Activated T-cell treated with anti-CD3 and anti-CD28 coated beads, Interleukin-2, amount 50 U/mL, for 4 hours (primary cell): ENCODE data around the gene ETV1. TPM values are rescaled to one million over a fixed set of nuclear protein-coding genes. Genes with fewer than 3 reads are reported as not detected.

Experiments
- ATAC-seq, 2 donors: fragments of 200-7000 bp; cut with Tn5 transposase; one replicate each; pipeline ENCODE4 v1.10.0; 2021
- DNase-seq: peaks from one replicate; pipeline ENCODE4 v3.0.0-alpha.2; 2020
- H3K27me3 Mint-ChIP-seq: one replicate; pipeline ENCODE4 v1.8.0; 2021; ENCODE audit warnings: low read depth, mixed read lengths
- H3K36me3 Mint-ChIP-seq: one replicate; pipeline ENCODE4 v1.8.0; 2022; ENCODE audit warnings: mixed read lengths; ENCODE audit not compliant: insufficient read depth
- H3K4me1 Mint-ChIP-seq: one replicate; pipeline ENCODE4 v1.8.0; 2021; ENCODE audit warnings: low read depth, mixed read lengths
- H3K4me3 Mint-ChIP-seq: one replicate; pipeline ENCODE4 v1.8.0; 2021; ENCODE audit warnings: mild to moderate bottlenecking, moderate library complexity, mixed read lengths
- H3K9me3 Mint-ChIP-seq: one replicate; pipeline ENCODE4 v1.8.0; 2021; ENCODE audit warnings: mixed read lengths
- total RNA-seq, 3 donors: library from RNA; stranded (reverse); gene quantifications; one replicate each; pipeline ENCODE4 v1.2.1, GENCODE V29; 2021

Gene ETV1
- total RNA-seq: under 1 TPM in 2 of 3 donors, not detected in 1; 0.11 to 0.16 TPM

DNA sequence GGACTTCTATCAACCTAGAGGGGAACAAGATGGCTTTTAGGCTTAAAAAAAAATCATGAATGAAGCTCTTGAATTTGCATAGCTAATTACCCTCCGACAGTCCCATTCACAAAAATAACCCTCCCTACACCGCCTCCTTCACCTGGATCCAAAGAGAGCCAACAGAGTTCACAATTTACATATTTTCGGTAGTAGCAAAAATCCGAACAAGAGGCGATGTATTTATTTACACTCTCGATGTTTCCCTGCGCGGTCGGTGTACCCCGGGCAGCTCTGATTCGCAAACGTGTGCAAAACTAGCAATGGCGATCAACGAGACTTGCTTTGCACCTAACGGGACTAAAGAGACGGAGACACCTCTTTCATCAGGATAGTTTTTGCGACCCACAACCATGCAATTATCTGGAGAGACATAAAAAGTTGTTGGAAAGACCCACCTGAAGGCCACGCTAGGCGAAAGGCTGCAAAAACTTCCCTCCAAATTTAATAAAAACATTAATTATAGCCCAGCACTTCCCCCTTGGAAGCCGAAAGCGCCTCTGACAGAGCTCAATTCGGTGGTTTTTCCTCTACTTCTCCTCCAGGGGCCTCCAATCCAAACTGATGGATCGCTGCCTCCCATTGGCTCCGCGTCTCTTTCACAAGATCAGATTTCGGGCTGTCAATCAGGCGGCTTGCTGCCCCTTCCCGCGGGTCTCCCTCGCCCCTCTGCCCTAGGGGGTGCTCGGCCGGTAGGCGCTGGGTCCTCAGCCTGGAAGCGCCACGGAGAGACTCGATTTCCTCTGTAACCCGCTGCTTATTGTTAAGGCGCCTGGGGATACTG, at the start of gene ETV1:
Gene ETV1 (minus strand): TSS at position 541 of the 823 bp plus-strand sequence. CDS start 614 bp downstream, outside the sequence.
- H3K9me3 Mint-ChIP-seq: no peaks in the 10 kb centered on the region
- DNase-seq (no peak), ATAC-seq (no peak)
- H3K36me3 Mint-ChIP-seq: no peaks in the 10 kb centered on the region
- H3K4me1 Mint-ChIP-seq: no peaks in the 10 kb centered on the region
- H3K27me3 Mint-ChIP-seq: peaks cover 5% of the 10 kb centered on the region
- H3K4me3 Mint-ChIP-seq: no peak within 1 kb of the TSS

GRCh38 chr7:14024406-14024805, 34.9 kb upstream of the ETV1 start:
- H3K4me1 Mint-ChIP-seq: no peaks in the 10 kb centered on the region
- ATAC-seq (no peak), DNase-seq (no peak)
- no peak overlapping the region for H3K4me3 Mint-ChIP-seq
- no peaks in the 10 kb centered on the region for H3K27me3 Mint-ChIP-seq
- H3K9me3 Mint-ChIP-seq: no peaks in the 10 kb centered on the region
- no peaks in the 10 kb centered on the region for H3K36me3 Mint-ChIP-seq

GRCh38 chr7:14023838-14024237, 34.4 kb upstream of the ETV1 start:
- H3K36me3 Mint-ChIP-seq: no peaks in the 10 kb centered on the region
- no peak overlapping the region for H3K4me3 Mint-ChIP-seq
- H3K27me3 Mint-ChIP-seq: no peaks in the 10 kb centered on the region
- DNase-seq (no peak), ATAC-seq (no peak)
- H3K4me1 Mint-ChIP-seq: no peaks in the 10 kb centered on the region
- H3K9me3 Mint-ChIP-seq: no peaks in the 10 kb centered on the region

GRCh38 chr7:14023342-14023741, 33.9 kb upstream of the ETV1 start:
- Mint-ChIP-seq H3K9me3 (no peaks in the 10 kb centered on the region), H3K4me1 (no peaks in the 10 kb centered on the region), H3K27me3 (no peaks in the 10 kb centered on the region), H3K4me3 (no peak overlapping the region), H3K36me3 (no peaks in the 10 kb centered on the region)
- ATAC-seq (no peak), DNase-seq (no peak)

DNA sequence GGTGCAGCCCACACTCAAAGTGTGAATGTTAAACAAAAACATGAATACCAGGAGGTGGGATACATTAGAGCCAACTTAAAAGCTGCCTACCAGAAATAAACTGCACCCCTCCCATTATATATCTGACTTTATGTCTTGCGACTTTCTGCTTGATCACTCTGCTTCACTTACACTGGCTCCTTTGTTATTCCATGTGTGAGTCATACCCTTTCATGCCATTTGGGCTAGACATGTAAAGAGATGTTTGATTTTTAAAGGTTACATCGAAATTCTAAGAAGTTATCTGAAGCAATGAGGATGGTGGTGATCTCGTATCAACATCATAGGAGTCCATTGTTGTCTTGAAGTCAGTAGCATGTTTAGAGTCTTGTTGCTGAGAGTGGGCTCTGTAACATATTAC, 31.6 kb upstream of the ETV1 start:
- Mint-ChIP-seq H3K4me3 (no peak overlapping the region), H3K27me3 (peaks cover 2% of the 10 kb centered on the region), H3K9me3 (no peaks in the 10 kb centered on the region), H3K4me1 (no peaks in the 10 kb centered on the region), H3K36me3 (no peaks in the 10 kb centered on the region)
- DNase-seq (no peak), ATAC-seq (no peak)

DNA sequence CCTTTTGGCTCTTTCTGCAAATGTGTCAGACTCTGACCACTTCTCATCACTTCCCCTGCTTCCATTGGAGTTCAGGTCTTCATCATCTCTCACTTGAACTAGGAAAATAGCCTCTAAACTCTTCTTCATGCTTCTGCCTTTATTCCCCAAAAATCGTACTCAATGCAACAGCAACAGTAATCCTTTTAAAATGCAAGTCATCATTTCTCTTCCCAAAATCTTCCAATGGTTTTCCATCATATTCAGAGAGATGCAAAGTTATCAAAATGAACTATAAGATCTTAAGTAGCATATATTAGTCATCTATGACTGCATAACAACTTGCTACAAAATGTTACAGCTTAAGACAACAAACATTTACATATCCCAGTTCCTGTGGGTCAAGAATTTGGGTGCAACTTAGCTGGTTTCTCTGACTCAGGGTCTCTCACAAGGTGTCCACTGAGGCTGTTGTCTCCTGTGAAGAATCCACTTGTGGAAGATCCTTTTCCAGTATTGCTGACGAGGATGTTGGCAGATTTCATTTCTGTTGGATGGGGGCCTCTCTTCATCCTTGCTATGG, 31.0 kb upstream of the ETV1 start:
- Mint-ChIP-seq H3K36me3 (no peaks in the 10 kb centered on the region), H3K9me3 (no peaks in the 10 kb centered on the region), H3K4me3 (no peak overlapping the region), H3K27me3 (peaks cover 2% of the 10 kb centered on the region), H3K4me1 (no peaks in the 10 kb centered on the region)
- DNase-seq (no peak), ATAC-seq (no peak)

DNA sequence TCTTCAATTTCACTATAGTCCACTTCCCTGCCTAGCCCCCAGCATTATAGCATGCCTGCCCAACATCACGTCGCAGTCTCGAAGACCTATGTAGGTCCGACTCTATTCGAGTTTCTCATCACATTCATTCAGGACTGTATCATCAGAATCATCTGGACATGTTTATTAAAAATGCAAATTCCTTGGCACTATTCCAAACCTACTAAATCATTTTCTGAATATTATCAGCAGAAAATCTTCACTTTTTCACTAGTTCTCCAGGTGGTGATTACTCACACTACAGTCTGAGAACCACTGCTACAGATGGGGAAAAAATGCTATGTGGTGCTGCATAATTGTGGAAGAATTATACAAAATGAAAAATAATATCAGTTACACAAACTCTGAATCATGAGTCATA, 29.3 kb upstream of the ETV1 start:
- no peaks in the 10 kb centered on the region for H3K9me3 Mint-ChIP-seq
- H3K4me3 Mint-ChIP-seq: no peak overlapping the region
- no peaks in the 10 kb centered on the region for H3K36me3 Mint-ChIP-seq
- peaks cover 4% of the 10 kb centered on the region for H3K4me1 Mint-ChIP-seq
- no peak for ATAC-seq
- peaks cover 2% of the 10 kb centered on the region for H3K27me3 Mint-ChIP-seq
- no peak for DNase-seq

DNA sequence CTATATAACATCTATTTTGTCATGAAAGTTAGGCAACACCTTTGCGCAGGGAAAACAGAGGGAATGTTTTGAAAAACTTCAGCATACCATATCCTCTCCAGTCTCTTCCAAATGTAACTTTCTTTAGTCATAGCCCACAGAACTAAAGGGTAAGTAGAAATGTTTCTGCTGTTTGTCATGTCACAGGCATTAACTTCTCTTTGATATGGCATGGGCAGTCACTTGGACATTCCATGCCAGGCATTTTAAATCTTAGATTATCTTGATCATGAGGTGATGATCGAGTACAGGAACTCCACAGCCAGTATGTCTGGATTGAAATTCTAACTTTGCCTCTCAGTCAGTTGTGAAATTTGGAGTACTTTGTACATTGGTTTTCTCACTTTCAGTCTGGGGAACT, 27.5 kb upstream of the ETV1 start:
- H3K4me3 Mint-ChIP-seq: no peak overlapping the region
- peaks cover 2% of the 10 kb centered on the region for H3K27me3 Mint-ChIP-seq
- DNase-seq: no peak
- no peaks in the 10 kb centered on the region for H3K9me3 Mint-ChIP-seq
- peaks cover 4% of the 10 kb centered on the region for H3K4me1 Mint-ChIP-seq
- H3K36me3 Mint-ChIP-seq: no peaks in the 10 kb centered on the region
- ATAC-seq: no peak

DNA sequence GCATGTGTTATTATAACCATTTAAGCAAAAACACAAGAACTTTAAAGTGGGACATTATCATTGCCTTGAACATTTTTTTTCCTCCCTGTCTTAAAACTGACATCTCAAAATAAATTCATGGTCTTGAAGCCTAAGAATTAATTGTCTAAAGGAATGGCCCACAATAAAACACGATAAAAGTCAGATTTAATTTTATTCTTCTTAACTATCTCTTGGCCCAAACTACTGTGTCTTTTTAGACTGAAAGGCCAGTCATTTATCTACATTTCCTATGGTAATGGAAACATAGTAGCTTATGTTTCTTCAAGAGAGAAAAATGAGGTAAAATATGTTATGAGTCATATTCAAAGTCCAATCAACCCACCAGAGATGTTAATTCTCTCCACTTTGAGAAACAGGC, 24.4 kb upstream of the ETV1 start:
- ATAC-seq (no peak), DNase-seq (no peak)
- Mint-ChIP-seq H3K36me3 (no peaks in the 10 kb centered on the region), H3K9me3 (no peaks in the 10 kb centered on the region), H3K4me1 (peaks cover 6% of the 10 kb centered on the region), H3K27me3 (peaks cover 2% of the 10 kb centered on the region), H3K4me3 (no peak overlapping the region)

DNA sequence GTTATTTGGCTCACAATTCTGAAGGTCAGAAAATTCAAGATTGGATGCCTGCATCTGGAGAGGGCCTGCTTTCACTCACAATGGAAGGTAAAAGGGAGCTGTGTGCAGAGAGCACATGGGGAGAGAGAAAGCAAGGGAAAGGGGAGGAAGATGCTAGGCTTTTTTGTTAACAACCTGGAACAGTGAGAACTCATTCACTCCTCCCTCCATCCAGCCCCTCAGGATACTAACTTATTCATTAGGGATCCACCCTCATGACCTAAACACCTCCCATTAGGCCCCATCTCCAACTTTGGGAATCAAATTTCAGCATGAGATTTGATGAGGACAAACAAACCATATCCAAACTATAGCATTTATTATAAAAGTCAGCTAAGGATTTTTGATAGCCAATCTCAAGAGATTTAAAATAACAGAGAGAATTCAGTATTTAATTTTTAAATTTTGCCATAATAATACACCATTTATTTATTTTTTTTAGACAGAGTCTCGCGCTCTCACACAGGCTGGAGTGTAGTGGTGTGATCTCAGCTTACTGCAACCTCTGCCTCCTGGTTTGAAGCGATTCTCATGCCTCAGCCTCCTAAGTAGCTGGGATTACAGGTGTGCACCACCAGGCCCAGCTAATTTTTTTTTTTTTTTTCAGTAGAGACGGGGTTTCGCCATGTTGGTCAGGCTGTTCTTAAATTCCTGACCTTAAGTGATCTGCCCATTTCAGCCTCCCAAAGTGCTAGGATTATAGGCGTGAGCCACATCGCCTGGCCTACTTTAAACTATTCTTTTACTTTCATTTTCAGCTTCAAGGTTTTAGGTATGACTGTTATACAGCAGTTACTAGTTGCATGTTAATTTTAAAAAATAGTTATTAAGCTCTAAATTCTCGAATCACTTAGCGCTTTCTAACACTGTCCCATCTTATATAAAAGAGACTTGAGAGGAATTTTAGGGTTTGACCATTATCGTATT, 20.3 kb upstream of the ETV1 start:
- peaks cover 6% of the 10 kb centered on the region for H3K4me1 Mint-ChIP-seq
- H3K9me3 Mint-ChIP-seq: no peaks in the 10 kb centered on the region
- no peaks in the 10 kb centered on the region for H3K36me3 Mint-ChIP-seq
- no peaks in the 10 kb centered on the region for H3K27me3 Mint-ChIP-seq
- ATAC-seq (no peak), DNase-seq (no peak)
- H3K4me3 Mint-ChIP-seq: peak overlapping the region; percentile 5

GRCh38 chr7:14001139-14001538, 11.7 kb upstream of the ETV1 start:
- H3K9me3 Mint-ChIP-seq: no peaks in the 10 kb centered on the region

GRCh38 chr7:14000247-14000646, 10.8 kb upstream of the ETV1 start:
- ATAC-seq: no peak
- H3K27me3 Mint-ChIP-seq: no peaks in the 10 kb centered on the region
- no peaks in the 10 kb centered on the region for H3K4me1 Mint-ChIP-seq
- H3K36me3 Mint-ChIP-seq: no peaks in the 10 kb centered on the region
- no peak for DNase-seq
- no peaks in the 10 kb centered on the region for H3K9me3 Mint-ChIP-seq
- no peak overlapping the region for H3K4me3 Mint-ChIP-seq

More at GRCh38 chr7:14001139-14001538, 11.7 kb upstream of the ETV1 start:
- no peaks in the 10 kb centered on the region for H3K4me1 Mint-ChIP-seq
- ATAC-seq: no peak
- DNase-seq: no peak
- H3K27me3 Mint-ChIP-seq: no peaks in the 10 kb centered on the region
- H3K36me3 Mint-ChIP-seq: no peaks in the 10 kb centered on the region
- no peak overlapping the region for H3K4me3 Mint-ChIP-seq

DNA sequence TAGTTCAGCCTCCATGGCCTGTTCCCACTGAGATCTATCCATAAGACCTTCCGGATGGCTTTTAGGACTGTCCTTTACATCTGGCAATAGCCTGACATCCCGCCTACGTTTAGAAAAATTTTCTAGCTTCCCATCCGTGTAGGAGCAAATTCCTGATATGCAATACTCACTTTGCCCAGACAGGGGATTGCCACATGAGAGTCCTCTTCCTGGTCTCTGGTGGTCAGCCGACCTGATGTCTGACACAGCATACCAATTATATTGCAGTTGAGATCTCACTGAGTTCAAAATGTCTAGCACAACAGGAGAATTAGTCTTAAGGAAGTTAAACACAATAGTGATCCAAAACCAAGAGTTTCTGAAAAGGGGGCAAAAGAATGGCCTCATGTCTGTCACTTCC, 9.4 kb upstream of the ETV1 start:
- ATAC-seq: no peak
- Mint-ChIP-seq H3K4me1 (no peaks in the 10 kb centered on the region), H3K9me3 (no peaks in the 10 kb centered on the region), H3K36me3 (no peaks in the 10 kb centered on the region), H3K4me3 (no peak overlapping the region), H3K27me3 (no peaks in the 10 kb centered on the region)
- no peak for DNase-seq

DNA sequence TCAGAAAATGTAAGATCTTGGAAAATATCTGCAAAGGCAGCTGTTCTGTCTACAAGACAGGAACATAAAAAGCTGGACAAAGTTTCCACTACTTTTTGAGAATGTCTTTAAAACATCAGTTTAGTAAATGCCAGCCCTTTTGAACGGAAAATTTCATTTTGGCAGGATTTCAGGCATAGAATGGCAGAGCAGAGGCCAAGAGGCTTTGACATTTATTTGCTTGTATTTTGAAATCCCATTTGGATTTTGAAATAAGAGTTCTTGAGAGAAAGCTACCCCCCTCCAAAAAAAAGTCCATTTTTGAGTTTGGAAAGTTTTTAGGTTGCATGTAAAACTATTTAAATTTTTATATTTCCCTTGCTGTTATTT, 3.1 kb upstream of the ETV1 start:
- no peaks in the 10 kb centered on the region for H3K9me3 Mint-ChIP-seq
- no peaks in the 10 kb centered on the region for H3K4me1 Mint-ChIP-seq
- ATAC-seq (no peak), DNase-seq (no peak)
- no peak overlapping the region for H3K4me3 Mint-ChIP-seq
- no peaks in the 10 kb centered on the region for H3K36me3 Mint-ChIP-seq
- H3K27me3 Mint-ChIP-seq: no peaks in the 10 kb centered on the region
